Ovary (tissue), 3 donors: ENCODE data around the gene AHRR.

Experiments
- CTCF ChIP-seq, 3 donors: fragments of 450-650 bp in 2 of 3; fragments of 200-600 bp in 1 of 3; IDR thresholded peaks; one replicate each; pipeline versions ENCODE4 v1.5.1 to v1.8.0; 2016 to 2022; ENCODE audit warnings: antibody characterized with exemption in 3 of 3, mild to moderate bottlenecking in 1 of 3
- POLR2A ChIP-seq: fragments of 450-650 bp; IDR thresholded peaks from one replicate; pipeline ENCODE4 v1.6.1; 2017; ENCODE audit warnings: antibody characterized with exemption, mild to moderate bottlenecking, moderate library complexity
- donor health status: DM: no; HTN: no; CAD: no.

DNA sequence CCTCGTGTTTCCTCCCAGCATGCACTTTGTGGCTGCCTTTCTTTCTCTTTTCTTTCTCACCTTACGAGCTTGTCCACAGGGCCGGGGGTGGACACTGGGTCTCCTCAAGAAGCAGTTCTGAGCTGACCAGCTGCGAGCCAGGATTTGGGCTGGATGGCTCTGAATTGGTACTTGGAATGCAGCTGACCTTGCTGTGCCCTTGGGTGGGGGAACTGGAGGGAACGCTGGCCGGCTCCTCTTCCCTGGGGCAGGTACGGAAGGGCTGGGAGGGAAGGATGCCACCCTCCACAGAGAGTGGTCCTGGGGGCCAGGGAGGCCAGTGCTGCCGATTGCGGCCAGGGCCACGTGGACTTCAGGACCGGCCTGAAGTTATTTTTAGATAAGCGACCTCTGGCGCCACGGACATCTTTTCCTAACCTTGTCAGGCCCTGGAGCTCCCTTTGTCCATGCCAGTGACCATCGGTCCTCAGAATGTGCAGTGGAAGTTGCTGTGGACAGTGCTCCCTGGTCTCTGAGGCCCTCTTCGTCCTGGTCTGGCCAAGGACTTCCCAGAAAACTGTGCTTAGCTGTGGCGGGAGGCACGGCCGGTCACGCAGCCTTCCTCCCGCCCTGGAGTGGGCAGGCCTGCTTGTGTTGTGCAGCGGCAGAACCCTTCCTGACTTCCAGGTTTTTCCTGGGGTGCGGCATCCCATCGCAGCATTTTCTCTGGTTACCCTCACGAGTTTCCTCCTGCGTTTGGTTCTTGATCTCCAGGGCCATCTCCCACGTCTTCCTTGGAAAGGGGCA, 13.5 kb upstream of the AHRR start:
- no peak for TF ChIP-seq CTCF (IDR thresholded peaks at IDR 0.05)
- TF ChIP-seq POLR2A: no peak
